Measurements from ENCODE around the gene SAPCD1. TPM values are rescaled to one million over a fixed set of nuclear protein-coding genes. Genes with fewer than 3 reads are reported as not detected.

Gene SAPCD1
- total and polyA plus RNA-seq, 2 experiments from 2014 or later, result 1.3 to 2.5 TPM

DNA sequence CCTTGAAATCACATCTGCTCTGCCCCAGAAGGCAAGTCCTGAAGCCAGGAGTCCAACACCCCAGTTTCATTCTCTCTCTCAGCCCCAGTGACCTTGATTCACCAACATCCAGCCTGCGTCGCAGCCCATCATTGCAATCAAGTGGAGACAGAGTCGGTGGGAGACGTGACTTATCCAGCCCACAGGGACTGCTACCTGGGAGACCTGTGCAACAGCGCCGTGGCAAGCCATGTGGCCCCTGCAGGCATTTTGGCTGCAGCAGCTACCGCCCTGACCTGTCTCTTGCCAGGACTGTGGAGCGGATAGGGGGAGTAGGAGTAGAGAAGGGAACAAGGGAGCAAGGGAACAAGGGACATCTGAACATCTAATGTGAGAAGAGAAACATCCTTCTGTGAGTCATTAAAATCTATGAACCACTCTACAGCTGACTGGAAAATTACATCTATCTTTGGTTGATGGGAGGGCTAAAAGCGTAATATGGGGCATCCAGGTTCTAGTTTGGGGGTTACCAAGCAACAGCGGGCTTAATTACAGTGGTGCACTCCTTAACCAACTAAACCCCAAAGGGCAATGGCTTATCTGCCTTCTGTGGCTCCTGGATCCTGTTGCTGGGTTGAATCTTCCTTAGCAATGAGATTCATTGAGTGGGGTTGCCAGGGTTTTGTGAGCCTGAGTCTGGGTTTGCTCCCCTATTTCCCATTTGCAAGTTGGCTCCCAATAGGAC lies 44.8 kb upstream of the SAPCD1 start:
- H3K27me3 ChIP-seq (replicated peaks; ENCODE audit: insufficient read depth), result no peaks in the 10 kb centered on the region
- H3K36me3 ChIP-seq (ENCODE audit: low read depth), result no peaks in the 10 kb centered on the region
- no peaks in the 10 kb centered on the region for H3K9me2 ChIP-seq (ENCODE audit: insufficient read depth)
- in situ Hi-C loops (cut with MboI), result no loop called here
- no peak overlapping the region for H3K4me2 ChIP-seq (ENCODE audit: unreplicated experiment)
- H3K4me1 ChIP-seq (ENCODE audit: insufficient read depth), result no peaks in the 10 kb centered on the region
- H4K20me1 ChIP-seq (ENCODE audit: insufficient read depth), result no peaks in the 10 kb centered on the region
- no peaks in the 10 kb centered on the region for H3K79me2 ChIP-seq (ENCODE audit: insufficient read depth)
- no peaks in the 10 kb centered on the region for H3K9me3 ChIP-seq (ENCODE audit: low read depth)
- no peak overlapping the region for H3K27ac ChIP-seq
- H3K9ac ChIP-seq, result no peak overlapping the region
- no peak overlapping the region for H3K4me3 ChIP-seq
- no peak for DNase-seq
- H3F3A ChIP-seq (ENCODE audit: insufficient read depth), result no peaks in the 10 kb centered on the region
- 59 to 61% methylated on average over 10 of the region's 10 CpGs for WGBS, 2 experiments (ENCODE audit: low coverage in 1 of 2, low lambda C conversion rate in 2 of 2, missing lambda C conversion rate in 2 of 2)
- TF ChIP-seq EZH2phosphoT487 (IDR thresholded peaks at IDR 0.05; ENCODE audit: insufficient read depth, low read depth), result no peak
- TF ChIP-seq EZH2 (IDR thresholded peaks at IDR 0.05; ENCODE audit: insufficient read depth, poor library complexity, severe bottlenecking), result no peak
- H2AFZ ChIP-seq, result no peak overlapping the region

DNA sequence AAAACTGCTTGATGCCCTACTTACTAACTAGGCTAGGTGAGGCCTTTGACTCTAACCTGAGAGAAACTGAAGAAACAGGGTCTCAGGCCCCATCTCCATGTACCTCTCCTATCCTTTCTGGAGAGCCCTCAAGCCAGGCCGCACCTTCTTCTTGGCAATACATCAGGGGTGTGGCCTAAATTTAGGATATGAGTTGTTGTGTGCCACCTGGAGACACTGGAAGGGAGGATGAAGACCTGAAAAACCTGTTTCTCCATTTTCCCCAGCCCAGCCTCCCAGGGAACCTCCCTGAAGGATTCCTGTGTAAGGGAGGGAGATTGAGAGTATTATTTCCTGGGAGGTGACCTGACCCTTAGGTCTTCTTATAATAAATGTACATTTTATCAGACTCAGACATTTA lies 44.2 kb upstream of the SAPCD1 start:
- no peak overlapping the region for H2AFZ ChIP-seq
- H3F3A ChIP-seq (ENCODE audit: insufficient read depth), result no peaks in the 10 kb centered on the region
- no peaks in the 10 kb centered on the region for H3K27me3 ChIP-seq (replicated peaks; ENCODE audit: insufficient read depth)
- no peak overlapping the region for H3K27ac ChIP-seq
- H3K36me3 ChIP-seq (ENCODE audit: low read depth), result no peaks in the 10 kb centered on the region
- WGBS, 2 experiments (ENCODE audit: low coverage in 1 of 2, low lambda C conversion rate in 2 of 2, missing lambda C conversion rate in 2 of 2), result 21 to 50% methylated on average over 1 of the region's 1 CpG
- H3K4me2 ChIP-seq (ENCODE audit: unreplicated experiment), result no peak overlapping the region
- no peaks in the 10 kb centered on the region for H3K79me2 ChIP-seq (ENCODE audit: insufficient read depth)
- DNase-seq, result no peak
- H3K9me2 ChIP-seq (ENCODE audit: insufficient read depth), result no peaks in the 10 kb centered on the region
- no peaks in the 10 kb centered on the region for H4K20me1 ChIP-seq (ENCODE audit: insufficient read depth)
- no peak overlapping the region for H3K4me3 ChIP-seq
- no peaks in the 10 kb centered on the region for H3K4me1 ChIP-seq (ENCODE audit: insufficient read depth)
- H3K9me3 ChIP-seq (ENCODE audit: low read depth), result no peaks in the 10 kb centered on the region
- TF ChIP-seq EZH2phosphoT487 (IDR thresholded peaks at IDR 0.05; ENCODE audit: insufficient read depth, low read depth) (no peak), EZH2 (IDR thresholded peaks at IDR 0.05; ENCODE audit: insufficient read depth, poor library complexity, severe bottlenecking) (no peak)
- no peak overlapping the region for H3K9ac ChIP-seq
- in situ Hi-C loops (cut with MboI), result no loop called here

DNA sequence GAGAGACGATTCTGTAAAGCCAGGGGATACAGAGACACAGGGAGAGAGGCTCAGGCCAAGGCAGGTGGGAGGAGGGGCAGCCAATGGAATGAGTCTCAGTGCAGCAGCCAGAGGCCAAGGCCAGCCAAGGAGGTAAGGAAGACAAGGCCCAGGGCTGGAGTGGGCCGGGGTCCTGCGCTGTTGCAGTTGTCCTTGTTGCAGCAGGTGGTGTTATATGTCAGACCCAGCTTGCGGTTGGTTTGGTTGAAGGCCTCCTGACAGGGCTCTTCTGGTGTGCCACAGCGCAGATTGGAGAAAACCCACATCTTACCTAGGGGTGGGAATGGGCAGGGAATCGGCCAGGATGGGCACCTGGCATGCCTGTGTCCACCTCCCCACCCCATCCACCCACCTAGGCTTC lies 43.5 kb upstream of the SAPCD1 start:
- Histone ChIP-seq H4K20me1 (ENCODE audit: insufficient read depth) (no peaks in the 10 kb centered on the region), H3K9me2 (ENCODE audit: insufficient read depth) (no peaks in the 10 kb centered on the region), H3K9ac (no peak overlapping the region), H3K27me3 (replicated peaks; ENCODE audit: insufficient read depth) (no peaks in the 10 kb centered on the region), H3K27ac (no peak overlapping the region), H2AFZ (no peak overlapping the region), H3K4me1 (ENCODE audit: insufficient read depth) (no peaks in the 10 kb centered on the region), H3K79me2 (ENCODE audit: insufficient read depth) (no peaks in the 10 kb centered on the region), H3F3A (ENCODE audit: insufficient read depth) (no peaks in the 10 kb centered on the region), H3K36me3 (ENCODE audit: low read depth) (no peaks in the 10 kb centered on the region), H3K9me3 (ENCODE audit: low read depth) (no peaks in the 10 kb centered on the region), H3K4me2 (ENCODE audit: unreplicated experiment) (no peak overlapping the region), H3K4me3 (no peak overlapping the region)
- WGBS, 2 experiments (ENCODE audit: low coverage in 1 of 2, low lambda C conversion rate in 2 of 2, missing lambda C conversion rate in 2 of 2), result 74 to 86% methylated on average over 5 to 6 of the region's 6 CpGs
- in situ Hi-C loops (cut with MboI), result no loop called here
- TF ChIP-seq EZH2phosphoT487 (IDR thresholded peaks at IDR 0.05; ENCODE audit: insufficient read depth, low read depth), result no peak
- no peak for DNase-seq

DNA sequence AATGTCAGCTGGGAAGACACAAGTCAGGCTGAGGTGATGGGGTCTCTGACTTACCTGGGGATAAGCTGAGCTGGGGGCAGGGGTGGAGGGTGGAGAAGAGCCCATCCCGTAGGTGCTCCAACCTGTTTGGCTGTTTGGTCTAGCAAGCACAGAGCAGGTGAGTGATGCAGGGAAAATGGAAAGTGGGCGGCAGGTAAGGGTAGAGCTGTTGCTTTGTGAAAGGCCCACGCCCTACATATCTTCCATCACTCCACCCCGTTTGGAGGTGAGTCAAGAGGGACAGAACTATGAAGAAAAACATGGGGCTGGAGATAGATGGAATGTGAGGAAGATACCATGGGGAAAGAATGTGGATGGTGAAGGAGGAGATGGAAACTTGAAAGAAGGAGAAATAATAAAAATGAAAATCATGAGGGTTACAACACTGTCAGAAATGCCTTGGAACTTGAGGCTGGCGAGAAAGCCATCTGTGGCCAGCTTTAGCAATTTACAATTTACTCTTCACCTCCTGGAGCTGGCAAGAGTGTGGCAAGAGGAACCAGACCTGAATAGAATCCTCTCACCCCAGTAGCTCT lies 42.2 kb upstream of the SAPCD1 start:
- no peak overlapping the region for H2AFZ ChIP-seq
- no peak overlapping the region for H3K4me2 ChIP-seq (ENCODE audit: unreplicated experiment)
- TF ChIP-seq EZH2phosphoT487 (IDR thresholded peaks at IDR 0.05; ENCODE audit: insufficient read depth, low read depth) (no peak), EZH2 (IDR thresholded peaks at IDR 0.05; ENCODE audit: insufficient read depth, poor library complexity, severe bottlenecking) (no peak)
- 76% methylated on average over 5 of the region's 5 CpGs for WGBS, 2 experiments (ENCODE audit: low coverage in 1 of 2, low lambda C conversion rate in 2 of 2, missing lambda C conversion rate in 2 of 2)
- no peaks in the 10 kb centered on the region for H3K9me2 ChIP-seq (ENCODE audit: insufficient read depth)
- DNase-seq, result no peak
- H3K79me2 ChIP-seq (ENCODE audit: insufficient read depth), result no peaks in the 10 kb centered on the region
- no peak overlapping the region for H3K9ac ChIP-seq
- H3K27me3 ChIP-seq (replicated peaks; ENCODE audit: insufficient read depth), result no peaks in the 10 kb centered on the region
- in situ Hi-C loops (cut with MboI), result no loop called here
- H3K27ac ChIP-seq, result no peak overlapping the region
- H4K20me1 ChIP-seq (ENCODE audit: insufficient read depth), result no peaks in the 10 kb centered on the region
- H3K4me3 ChIP-seq, result no peak overlapping the region
- H3F3A ChIP-seq (ENCODE audit: insufficient read depth), result no peaks in the 10 kb centered on the region
- no peaks in the 10 kb centered on the region for H3K4me1 ChIP-seq (ENCODE audit: insufficient read depth)
- H3K9me3 ChIP-seq (ENCODE audit: low read depth), result no peaks in the 10 kb centered on the region
- H3K36me3 ChIP-seq (ENCODE audit: low read depth), result no peaks in the 10 kb centered on the region
